Measurements from ENCODE around the gene HARBI1. TPM values are rescaled to one million over a fixed set of nuclear protein-coding genes. Genes with fewer than 3 reads are reported as not detected.

Gene HARBI1
- polyA plus RNA-seq, 1 donor from 2014 or later: 9.5 TPM

GRCh38 chr11:46577058-46577457 is 40.0 kb downstream of the HARBI1 start:
- TF ChIP-seq SMC3 (conservative IDR thresholded peaks at IDR 0.05; ENCODE audit: poor library complexity): no peak
- TF ChIP-seq CTCF (IDR thresholded peaks at IDR 0.05; ENCODE audit: poor library complexity, severe bottlenecking): no peak
- TF ChIP-seq REST (IDR thresholded peaks at IDR 0.05; ENCODE audit: borderline replicate concordance): no peak
- no peak for TF ChIP-seq MXI1 (conservative IDR thresholded peaks at IDR 0.05; ENCODE audit: poor library complexity, severe bottlenecking)
- TF ChIP-seq TAF1 (IDR thresholded peaks at IDR 0.05; ENCODE audit: low read depth): no peak
- TF ChIP-seq EZH2 (IDR thresholded peaks at IDR 0.05; ENCODE audit: borderline replicate concordance, insufficient read depth, low read length, poor library complexity, severe bottlenecking): no peak
- no peak for TF ChIP-seq RAD21 (conservative IDR thresholded peaks at IDR 0.05)
- Histone ChIP-seq H3K9me3 (ENCODE audit: low read length) (no peaks in the 10 kb centered on the region), H3K4me3 (ENCODE audit: low read length) (no peak overlapping the region), H4K20me1 (ENCODE audit: insufficient read depth) (no peaks in the 10 kb centered on the region), H3K36me3 (ENCODE audit: insufficient read depth, low read length) (no peaks in the 10 kb centered on the region), H3K27me3 (ENCODE audit: insufficient read depth, low read depth, low read length) (no peaks in the 10 kb centered on the region), H3K9me2 (ENCODE audit: insufficient read depth, low read length) (no peaks in the 10 kb centered on the region), H3K79me2 (replicated peaks; ENCODE audit: insufficient read depth, low read length) (peaks cover 38% of the 10 kb centered on the region), H2AFZ (ENCODE audit: low read depth, low read length) (no peak overlapping the region), H3K9ac (ENCODE audit: low read length) (no peak overlapping the region), H3F3A (ENCODE audit: insufficient read depth, low read length, poor library complexity, severe bottlenecking) (no peaks in the 10 kb centered on the region), H3K27ac (ENCODE audit: low read length) (no peak overlapping the region), H3K4me2 (ENCODE audit: low read length) (no peak overlapping the region)

GRCh38 chr11:46574656-46575055 is 42.4 kb downstream of the HARBI1 start:
- Histone ChIP-seq H3K36me3 (ENCODE audit: insufficient read depth, low read length) (no peaks in the 10 kb centered on the region), H4K20me1 (ENCODE audit: insufficient read depth) (no peaks in the 10 kb centered on the region), H3F3A (ENCODE audit: insufficient read depth, low read length, poor library complexity, severe bottlenecking) (no peaks in the 10 kb centered on the region), H3K4me2 (ENCODE audit: low read length) (no peak overlapping the region), H3K9ac (ENCODE audit: low read length) (no peak overlapping the region), H3K79me2 (replicated peaks; ENCODE audit: insufficient read depth, low read length) (peaks cover 23% of the 10 kb centered on the region), H3K9me2 (ENCODE audit: insufficient read depth, low read length) (no peaks in the 10 kb centered on the region), H2AFZ (ENCODE audit: low read depth, low read length) (no peak overlapping the region), H3K4me3 (ENCODE audit: low read length) (no peak overlapping the region), H3K27me3 (ENCODE audit: insufficient read depth, low read depth, low read length) (no peaks in the 10 kb centered on the region), H3K9me3 (ENCODE audit: low read length) (no peaks in the 10 kb centered on the region), H3K27ac (ENCODE audit: low read length) (no peak overlapping the region)
- no peak for TF ChIP-seq MXI1 (conservative IDR thresholded peaks at IDR 0.05; ENCODE audit: poor library complexity, severe bottlenecking)
- TF ChIP-seq EZH2 (IDR thresholded peaks at IDR 0.05; ENCODE audit: borderline replicate concordance, insufficient read depth, low read length, poor library complexity, severe bottlenecking): no peak
- TF ChIP-seq REST (IDR thresholded peaks at IDR 0.05; ENCODE audit: borderline replicate concordance): no peak
- no peak for TF ChIP-seq EP300 (conservative IDR thresholded peaks at IDR 0.05; ENCODE audit: poor library complexity, severe bottlenecking)
- no peak for TF ChIP-seq RAD21 (conservative IDR thresholded peaks at IDR 0.05)
- no peak for TF ChIP-seq TAF1 (IDR thresholded peaks at IDR 0.05; ENCODE audit: low read depth)
- TF ChIP-seq SMC3 (conservative IDR thresholded peaks at IDR 0.05; ENCODE audit: poor library complexity): no peak
- no peak for TF ChIP-seq CTCF (IDR thresholded peaks at IDR 0.05; ENCODE audit: poor library complexity, severe bottlenecking)
- TF ChIP-seq POLR2AphosphoS5 (IDR thresholded peaks at IDR 0.05): no peak
